ENCODE measurements around the gene RAPH1. TPM values are rescaled to one million over a fixed set of nuclear protein-coding genes. Genes with fewer than 3 reads are reported as not detected.

RAPH1 gene
- polyA plus RNA-seq (ENCODE audit: insufficient read length): 17.8 TPM
- long read RNA-seq, donor 1, full-length matches to known transcripts: 1 of 85 reads
- long read RNA-seq, donor 1, partial matches to known transcripts: 84 of 85 reads
- long read RNA-seq, donor 1, other reads (novel, unspliced or antisense): 0 of 85 reads
- long read RNA-seq, donor 2, full-length matches to known transcripts: 2 of 2 reads
- long read RNA-seq, donor 2, partial matches to known transcripts: 0 of 2 reads
- long read RNA-seq, donor 2, other reads (novel, unspliced or antisense): 0 of 2 reads
- long read RNA-seq, donor 3: 0 reads
- long read RNA-seq, donor 4: 0 reads
- long read RNA-seq, donor 5, full-length matches to known transcripts: 2 of 2 reads
- long read RNA-seq, donor 5, partial matches to known transcripts: 0 of 2 reads
- long read RNA-seq, donor 5, other reads (novel, unspliced or antisense): 0 of 2 reads
- long read RNA-seq, donor 6, full-length matches to known transcripts: 2 of 41 reads
- long read RNA-seq, donor 6, partial matches to known transcripts: 25 of 41 reads
- long read RNA-seq, donor 6, other reads (novel, unspliced or antisense): 14 of 41 reads
- long read RNA-seq, donor 7, partial matches to known transcripts: 142 of 142 reads
- long read RNA-seq, donor 7, other reads (novel, unspliced or antisense): 0 of 142 reads
- long read RNA-seq, donor 8, full-length matches to known transcripts: 2 of 2 reads
- long read RNA-seq, donor 8, partial matches to known transcripts: 0 of 2 reads
- long read RNA-seq, donor 8, other reads (novel, unspliced or antisense): 0 of 2 reads

GRCh38 chr2:203535078-203535783 is at the start of gene RAPH1:
Gene RAPH1, minus strand, starts transcription at chr2:203535301. Its CDS starts 39,948 bp downstream, at chr2:203495353.
- peak; percentile 79 for DNase-seq

- DNase-seq: no peak
Measured at GRCh38 chr2:203584784-203585183, 49.7 kb upstream of the RAPH1 start.

GRCh38 chr2:203583701-203584100 is 48.6 kb upstream of the RAPH1 start:
- DNase-seq: no peak

- no peak for DNase-seq
Measured at GRCh38 chr2:203583084-203583695, 48.1 kb upstream of the RAPH1 start.

GRCh38 chr2:203582468-203582867 is 47.4 kb upstream of the RAPH1 start:
- no peak for DNase-seq

GRCh38 chr2:203580844-203581243 is 45.7 kb upstream of the RAPH1 start:
- no peak for DNase-seq

GRCh38 chr2:203579730-203580129 is 44.6 kb upstream of the RAPH1 start:
- DNase-seq: no peak

GRCh38 chr2:203578759-203579643 is 43.9 kb upstream of the RAPH1 start:
- DNase-seq: peak; percentile 31

GRCh38 chr2:203574824-203575223 is 39.7 kb upstream of the RAPH1 start:
- DNase-seq: no peak

- no peak for DNase-seq
Measured at GRCh38 chr2:203572316-203572715, 37.2 kb upstream of the RAPH1 start.

GRCh38 chr2:203569677-203570316 is 34.7 kb upstream of the RAPH1 start:
- DNase-seq: no peak

- no peak for DNase-seq
Measured at GRCh38 chr2:203567691-203568090, 32.6 kb upstream of the RAPH1 start.

GRCh38 chr2:203566161-203566560 is 31.1 kb upstream of the RAPH1 start:
- no peak for DNase-seq

GRCh38 chr2:203565076-203565475 is 30.0 kb upstream of the RAPH1 start:
- DNase-seq: no peak

- DNase-seq: no peak
Measured at GRCh38 chr2:203562268-203562667, 27.2 kb upstream of the RAPH1 start.

- no peak for DNase-seq
Measured at GRCh38 chr2:203559641-203560040, 24.5 kb upstream of the RAPH1 start.

- DNase-seq: no peak
Measured at GRCh38 chr2:203553784-203554183, 18.7 kb upstream of the RAPH1 start.

GRCh38 chr2:203551778-203552177 is 16.7 kb upstream of the RAPH1 start:
- DNase-seq: no peak

GRCh38 chr2:203550266-203550665 is 15.2 kb upstream of the RAPH1 start:
- no peak for DNase-seq

- no peak for DNase-seq
Measured at GRCh38 chr2:203549406-203549805, 14.3 kb upstream of the RAPH1 start.

GRCh38 chr2:203548887-203549286 is 13.8 kb upstream of the RAPH1 start:
- no peak for DNase-seq

Measured in left kidney (tissue), 8 donors.